MCF 10A (cell line): Measurements from ENCODE around the gene MAP1LC3A. TPM values are rescaled to one million over a fixed set of nuclear protein-coding genes. Genes with fewer than 3 reads are reported as not detected.

Experiments used
- BruUV-seq: library from RNA; stranded (reverse); fragments of 400-500 nt; replicated peaks from 2 replicates; lab custom pipeline; 2021; lab: Mats Ljungman, UMichigan
- CTCF ChIA-PET: fragments of 300-600 bp; sonication (Branson Sonifier 250); formaldehyde crosslinking; extraction: SDS; loops from one replicate; lab custom pipeline; 2021; ENCODE audit warnings: antibody characterized with exemption, inconsistent platforms; lab: Yijun Ruan, JAX
- POLR2A ChIA-PET: fragments of 300-600, 350-650 bp; sonication (Branson Sonifier 250); formaldehyde crosslinking; extraction: SDS; loops from one replicate; lab custom pipeline; 2020; ENCODE audit warnings: antibody characterized with exemption, inconsistent platforms; lab: Yijun Ruan, JAX
- DNase-seq: peaks from one replicate; pipeline ENCODE4 v3.0.0-alpha.2; 2018; ENCODE audit not compliant: unreplicated experiment
- H3K27ac Mint-ChIP-seq: one replicate; pipeline ENCODE4 v1.8.0; 2022; ENCODE audit warnings: mild to moderate bottlenecking, low read depth, mixed read lengths; ENCODE audit not compliant: unreplicated experiment
- H3K27me3 Mint-ChIP-seq: one replicate; pipeline ENCODE4 v1.8.0; 2022; ENCODE audit warnings: mixed read lengths; ENCODE audit not compliant: insufficient read depth, unreplicated experiment
- H3K36me3 Mint-ChIP-seq: one replicate; pipeline ENCODE4 v1.8.0; 2022; ENCODE audit warnings: mild to moderate bottlenecking, moderate library complexity, mixed read lengths; ENCODE audit not compliant: insufficient read depth, unreplicated experiment
- H3K4me1 Mint-ChIP-seq: one replicate; pipeline ENCODE4 v1.8.0; 2022; ENCODE audit warnings: mixed read lengths; ENCODE audit not compliant: insufficient read depth, unreplicated experiment
- H3K4me3 Mint-ChIP-seq: one replicate; pipeline ENCODE4 v1.8.0; 2022; ENCODE audit warnings: mild to moderate bottlenecking, moderate library complexity, mixed read lengths; ENCODE audit not compliant: unreplicated experiment
- H3K9me3 Mint-ChIP-seq: one replicate; pipeline ENCODE4 v1.8.0; 2022; ENCODE audit warnings: mixed read lengths; ENCODE audit not compliant: unreplicated experiment
- CTCF ChIP-seq: fragments of 200-600 bp; IDR thresholded peaks from one replicate; pipeline ENCODE4 v1.8.0; 2022; ENCODE audit warnings: antibody characterized with exemption, mild to moderate bottlenecking; ENCODE audit not compliant: unreplicated experiment
- intact Hi-C: fragments of 100-400 bp; cut with micrococcal nuclease; formaldehyde crosslinking; loops from 2 replicates; pipeline ENCODE4 v1.14.1; 2022
- total RNA-seq: library from RNA; stranded (reverse); gene quantifications from 2 replicates; pipeline ENCODE4 v1.2.3, GENCODE V29; 2022

The MAP1LC3A gene
- total RNA-seq, 1 experiment from 2014 or later: 10.5 TPM

GRCh38 chr20:34522969-34523871, 35.3 kb upstream of the MAP1LC3A start:
- peaks cover 57% of the 10 kb centered on the region for H3K36me3 Mint-ChIP-seq
- no TSS peak for BruUV-seq
- CTCF ChIA-PET: interaction anchor here (0.7 to 1.5 kb wide), 9 partner anchors 9 to 329 kb away, joined by 3 to 7 read pairs (median 3); no protein-coding TSS in a partner anchor
- peak overlapping the region; percentile 97 for H3K27ac Mint-ChIP-seq
- POLR2A ChIA-PET: interaction anchor here (0.7 to 5.0 kb wide), 2 partner anchors 7 to 10 kb away, joined by 3 to 205 read pairs; partner anchors contain the start of gene DYNLRB1
- TF ChIP-seq CTCF: peak; percentile 31
- intact Hi-C loops: loop anchor here (10.0 kb wide), 1 partner anchor 328 kb away; no protein-coding TSS in a partner anchor
- no peak overlapping the region for H3K4me3 Mint-ChIP-seq
- no peaks in the 10 kb centered on the region for H3K9me3 Mint-ChIP-seq
- DNase-seq: peak; percentile 40
- peaks cover 33% of the 10 kb centered on the region for H3K4me1 Mint-ChIP-seq
- H3K27me3 Mint-ChIP-seq: no peaks in the 10 kb centered on the region

GRCh38 chr20:34524426-34524825, 34.1 kb upstream of the MAP1LC3A start:
- ChIA-PET POLR2A (interaction anchor here (0.7 to 5.0 kb wide), 2 partner anchors 8 to 776 kb away, joined by 3 to 205 read pairs; partner anchors contain the start of gene DYNLRB1), CTCF (interaction anchor here (0.7 to 2.5 kb wide), 4 partner anchors 8 to 333 kb away, joined by 3 to 9 read pairs (median 4); partner anchors contain the start of gene DYNLRB1)
- DNase-seq: no peak
- H3K27me3 Mint-ChIP-seq: no peaks in the 10 kb centered on the region
- H3K27ac Mint-ChIP-seq: peak overlapping the region; percentile 97
- no peak overlapping the region for H3K4me3 Mint-ChIP-seq
- BruUV-seq: no TSS peak
- H3K9me3 Mint-ChIP-seq: no peaks in the 10 kb centered on the region
- intact Hi-C loops: loop anchor here (10.0 kb wide), 1 partner anchor 330 kb away; no protein-coding TSS in a partner anchor
- no peak for TF ChIP-seq CTCF
- H3K4me1 Mint-ChIP-seq: peaks cover 33% of the 10 kb centered on the region
- peaks cover 68% of the 10 kb centered on the region for H3K36me3 Mint-ChIP-seq

- Mint-ChIP-seq H3K27me3 (no peaks in the 10 kb centered on the region), H3K36me3 (peaks cover 68% of the 10 kb centered on the region), H3K4me1 (peaks cover 33% of the 10 kb centered on the region), H3K4me3 (peak overlapping the region; percentile 72), H3K9me3 (no peaks in the 10 kb centered on the region), H3K27ac (peak overlapping the region; percentile 97)
- ChIA-PET POLR2A (interaction anchor here (0.7 to 5.0 kb wide), 10 partner anchors 9 to 777 kb away, joined by 3 to 205 read pairs (median 4); partner anchors contain the start of genes AHCY and DYNLRB1), CTCF (interaction anchor here (0.6 to 2.5 kb wide), 6 partner anchors 8 to 334 kb away, joined by 3 to 9 read pairs (median 5); partner anchors contain the start of genes DYNLRB1 and ITCH)
- BruUV-seq: no TSS peak
- intact Hi-C loops: loop anchor here (10.0 kb wide), 1 partner anchor 331 kb away; no protein-coding TSS in a partner anchor
- no peak for DNase-seq
- no peak for TF ChIP-seq CTCF
These were observed 33.2 kb upstream of the MAP1LC3A start for GRCh38 chr20:34525342-34525708.
